NCI-H1417 (cell line): ENCODE data around the gene NENF.
"Not testable (repeated sequence)": the region's sequence is repeated elsewhere in the genome, so short reads cannot be mapped to it uniquely, and the experiment has no call there.

ENCODE experiments used
- DNase-seq, 3 experiments: peaks; one replicate each; lab custom pipeline; 2025; lab: John Stamatoyannopoulos, UW

Gene NENF

GRCh38 chr1:212432661-212433576 is at the start of gene NENF:
Gene NENF (plus strand): TSS chr1:212432920. CDS start chr1:212432944, 24 bp downstream.
- peak; percentile 70 to 80 (median 80) for DNase-seq

GRCh38 chr1:212386029-212386428 is 46.7 kb upstream of the NENF start:
- DNase-seq, result no peak

GRCh38 chr1:212388985-212389716 is 43.6 kb upstream of the NENF start:
- no peak for DNase-seq

GRCh38 chr1:212395678-212396437 is 36.9 kb upstream of the NENF start:
- DNase-seq, result not testable (repeated sequence)

- DNase-seq, result peak in 1 of 3 experiments; percentile 29
Measured at GRCh38 chr1:212396638-212397037, 36.1 kb upstream of the NENF start.

GRCh38 chr1:212397171-212397570 is 35.5 kb upstream of the NENF start:
- no peak for DNase-seq

- no peak for DNase-seq
Measured at GRCh38 chr1:212401042-212401441, 31.7 kb upstream of the NENF start.

GRCh38 chr1:212401838-212402582 is 30.7 kb upstream of the NENF start:
- DNase-seq, result no peak

GRCh38 chr1:212402666-212403321 is 29.9 kb upstream of the NENF start:
- no peak for DNase-seq

- no peak for DNase-seq
Measured at GRCh38 chr1:212410231-212410820, 22.4 kb upstream of the NENF start.

- DNase-seq, result no peak
Measured at GRCh38 chr1:212412374-212412773, 20.3 kb upstream of the NENF start.

- no peak for DNase-seq
Measured at GRCh38 chr1:212413902-212414327, 18.8 kb upstream of the NENF start.

GRCh38 chr1:212414328-212415106 is 18.2 kb upstream of the NENF start, which contains the start of gene PACC1:
Gene PACC1 (minus strand): TSS chr1:212414886. CDS start chr1:212414757, 129 bp downstream.
- DNase-seq, result peak; percentile 73 to 97 (median 92)

GRCh38 chr1:212415107-212415841 is 17.4 kb upstream of the NENF start:
- no peak for DNase-seq

- DNase-seq, result no peak
Measured at GRCh38 chr1:212421165-212421564, 11.6 kb upstream of the NENF start.

- DNase-seq, result no peak
Measured at GRCh38 chr1:212423879-212424278, 8.8 kb upstream of the NENF start.

GRCh38 chr1:212428496-212428895 is 4.2 kb upstream of the NENF start:
- DNase-seq, result no peak

- no peak for DNase-seq
Measured at GRCh38 chr1:212430416-212430815, 2.3 kb upstream of the NENF start.

- no peak for DNase-seq
Measured at GRCh38 chr1:212430955-212431394, 1.7 kb upstream of the NENF start.
